IMR-90 (cell line): ENCODE measurements around the gene TSPO. TPM values are rescaled to one million over a fixed set of nuclear protein-coding genes. Genes with fewer than 3 reads are reported as not detected.

Experiments used
- ATAC-seq: fragments of 200-7000 bp; cut with Tn5 transposase; 2 replicates; pipeline ENCODE4 v1.9.1; 2020; ENCODE audit warnings: low read depth, mild to moderate bottlenecking, moderate library complexity
- BruUV-seq: library from RNA; stranded (reverse); fragments of 400-500 nt; replicated peaks from 2 replicates; lab custom pipeline; 2021; lab: Mats Ljungman, UMichigan
- CTCF ChIA-PET: fragments of 300-600 bp; formaldehyde crosslinking; extraction: SDS; loops from one replicate; lab custom pipeline; 2021; ENCODE audit warnings: antibody characterized with exemption; lab: Yijun Ruan, JAX
- POLR2A ChIA-PET: fragments of 300-600 bp; sonication (Branson Sonifier 250); formaldehyde crosslinking; loops from one replicate; lab custom pipeline; 2022; ENCODE audit warnings: antibody characterized with exemption; ENCODE audit not compliant: unreplicated experiment; lab: Charles Lee
- DNase-seq: peaks from one replicate; pipeline ENCODE4 v3.0.0; 2013
- H2AFZ ChIP-seq: replicated peaks from 2 replicates; pipeline ENCODE3; 2013; ENCODE audit warnings: low read length, mild to moderate bottlenecking; ENCODE audit not compliant: poor library complexity
- H2AK5ac ChIP-seq: 2 replicates; pipeline ENCODE4 v1.6.1; 2013; ENCODE audit warnings: low read depth, low read length, inconsistent platforms
- H2AK9ac ChIP-seq: replicated peaks from 2 replicates; pipeline ENCODE3; 2013; ENCODE audit warnings: mild to moderate bottlenecking, low read depth, low read length, moderate library complexity; ENCODE audit not compliant: poor library complexity
- H2BK120ac ChIP-seq: 2 replicates; pipeline ENCODE4 v1.6.1; 2013; ENCODE audit warnings: low read depth, low read length, inconsistent platforms
- H2BK15ac ChIP-seq: 3 replicates; pipeline ENCODE4 v1.6.1; 2013; ENCODE audit warnings: low read depth, low read length, inconsistent platforms
- H2BK20ac ChIP-seq: 2 replicates; pipeline ENCODE4 v1.6.1; 2013; ENCODE audit warnings: low read depth, mild to moderate bottlenecking, inconsistent platforms, low read length, moderate library complexity
- H2BK5ac ChIP-seq: 2 replicates; pipeline ENCODE4 v1.6.1; 2013; ENCODE audit warnings: mild to moderate bottlenecking, low read depth, low read length, inconsistent platforms; ENCODE audit not compliant: poor library complexity, severe bottlenecking
- H3K14ac ChIP-seq: replicated peaks from 2 replicates; pipeline ENCODE4 v1.6.1; 2013; ENCODE audit warnings: low read depth, low read length, inconsistent platforms
- H3K18ac ChIP-seq: 2 replicates; pipeline ENCODE4 v1.6.1; 2013; ENCODE audit warnings: low read depth, low read length, control low read depth
- H3K23ac ChIP-seq: 2 replicates; pipeline ENCODE4 v1.6.1; 2013; ENCODE audit warnings: low read depth, low read length, inconsistent platforms
- H3K27ac ChIP-seq: 2 replicates; pipeline ENCODE4 v1.5.1; 2013; ENCODE audit warnings: mild to moderate bottlenecking, control low read depth, low read length; ENCODE audit not compliant: insufficient read depth
- H3K27me3 ChIP-seq: 2 replicates; pipeline ENCODE4 v1.6.1; 2013; ENCODE audit warnings: low read length; ENCODE audit not compliant: control insufficient read depth, insufficient read depth
- H3K36me3 ChIP-seq: 2 replicates; pipeline ENCODE4 v1.6.1; 2013; ENCODE audit warnings: low read length, mixed read lengths; ENCODE audit not compliant: control insufficient read depth, insufficient read depth
- H3K4ac ChIP-seq: 2 replicates; pipeline ENCODE4 v1.6.1; 2013; ENCODE audit warnings: low read depth, low read length, inconsistent platforms
- H3K4me1 ChIP-seq: 2 replicates; pipeline ENCODE4 v1.6.1; 2013; ENCODE audit warnings: low read length, mixed read lengths; ENCODE audit not compliant: control insufficient read depth, insufficient read depth
- H3K4me2 ChIP-seq: 2 replicates; pipeline ENCODE4 v1.6.1; 2013; ENCODE audit warnings: low read depth, mild to moderate bottlenecking, control low read depth, low read length, moderate library complexity
- H3K4me3 ChIP-seq: 2 replicates; pipeline ENCODE4 v1.5.1; 2013; ENCODE audit warnings: low read depth, mild to moderate bottlenecking, control low read depth, low read length, moderate library complexity; ENCODE audit not compliant: insufficient read depth
- H3K56ac ChIP-seq: 2 replicates; pipeline ENCODE4 v1.6.1; 2013; ENCODE audit warnings: low read length, inconsistent platforms; ENCODE audit not compliant: insufficient read depth; ENCODE audit errors: extremely low read depth
- H3K79me1 ChIP-seq, 2 experiments: 2 replicates each; pipeline ENCODE4 v1.6.1; 2013; ENCODE audit warnings: low read length in 2 of 2, inconsistent platforms in 1 of 2, low read depth in 1 of 2
- H3K9ac ChIP-seq: 2 replicates; pipeline ENCODE4 v1.6.1; 2013; ENCODE audit warnings: low read depth, low read length, control low read depth
- H3K9me1 ChIP-seq: 2 replicates; pipeline ENCODE4 v1.6.1; 2013; ENCODE audit warnings: low read length, inconsistent platforms; ENCODE audit not compliant: insufficient read depth
- H3K9me3 ChIP-seq: 2 replicates; pipeline ENCODE4 v1.6.1; 2013; ENCODE audit warnings: low read length; ENCODE audit not compliant: control insufficient read depth, insufficient read depth
- H4K20me1 ChIP-seq: 2 replicates; pipeline ENCODE4 v1.6.1; 2013; ENCODE audit warnings: low read length, inconsistent platforms; ENCODE audit not compliant: insufficient read depth
- H4K5ac ChIP-seq: 2 replicates; pipeline ENCODE4 v1.6.1; 2013; ENCODE audit warnings: mild to moderate bottlenecking, low read depth, low read length, control low read depth
- H4K8ac ChIP-seq, 2 experiments: 2 replicates each; pipeline ENCODE4 v1.6.1; 2013; ENCODE audit warnings: low read depth in 2 of 2, low read length in 2 of 2, control low read depth in 1 of 2, inconsistent platforms in 1 of 2
- H4K91ac ChIP-seq: 2 replicates; pipeline ENCODE4 v1.6.1; 2013; ENCODE audit warnings: low read depth, low read length, inconsistent platforms; ENCODE audit not compliant: insufficient read depth
- BHLHE40 ChIP-seq: fragments of 150-350 bp; IDR thresholded peaks from 2 replicates; pipeline ENCODE4 v1.6.1; 2016; ENCODE audit warnings: mild to moderate bottlenecking, low read depth, low read length
- CEBPB ChIP-seq: IDR thresholded peaks from 2 replicates; pipeline ENCODE4 v1.6.1; 2012; ENCODE audit warnings: low read depth, low read length, improper control_type of control experiment
- CHD1 ChIP-seq: IDR thresholded peaks from 2 replicates; pipeline ENCODE4 v1.6.1; 2012; ENCODE audit warnings: low read depth, low read length, improper control_type of control experiment
- FOS ChIP-seq: fragments of 150-350 bp; IDR thresholded peaks from 2 replicates; pipeline ENCODE4 v1.6.1; 2016; ENCODE audit warnings: low read depth, low read length
- MAFK ChIP-seq: IDR thresholded peaks from 2 replicates; pipeline ENCODE4 v1.6.1; 2012; ENCODE audit warnings: low read depth, low read length, improper control_type of control experiment
- MAZ ChIP-seq: IDR thresholded peaks from 2 replicates; pipeline ENCODE4 v1.6.1; 2012; ENCODE audit warnings: low read depth, mild to moderate bottlenecking, low read length, improper control_type of control experiment, moderate library complexity, borderline replicate concordance
- MXI1 ChIP-seq: IDR thresholded peaks from 2 replicates; pipeline ENCODE4 v1.6.1; 2012; ENCODE audit warnings: low read depth, mild to moderate bottlenecking, low read length, moderate library complexity, borderline replicate concordance
- NFE2L2 ChIP-seq: fragments of 150-350 bp; IDR thresholded peaks from 2 replicates; pipeline ENCODE4 v1.6.1; 2016; ENCODE audit warnings: low read depth, mild to moderate bottlenecking, low read length
- POLR2A ChIP-seq: IDR thresholded peaks from 2 replicates; pipeline ENCODE4 v1.6.1; 2012; ENCODE audit warnings: mild to moderate bottlenecking, low read depth, low read length
- RAD21 ChIP-seq: IDR thresholded peaks from 2 replicates; pipeline ENCODE4 v1.6.1; 2012; ENCODE audit warnings: low read length, improper control_type of control experiment
- RCOR1 ChIP-seq: IDR thresholded peaks from 2 replicates; pipeline ENCODE4 v1.6.1; 2012; ENCODE audit warnings: mild to moderate bottlenecking, low read length, improper control_type of control experiment; ENCODE audit not compliant: insufficient replicate concordance
- RFX5 ChIP-seq: IDR thresholded peaks from 2 replicates; pipeline ENCODE4 v1.8.0; 2012; ENCODE audit warnings: low read depth, mild to moderate bottlenecking, low read length, moderate library complexity
- SMC3 ChIP-seq: fragments of 150-350 bp; IDR thresholded peaks from 2 replicates; pipeline ENCODE4 v1.6.1; 2016; ENCODE audit warnings: low read depth, mild to moderate bottlenecking, antibody characterized with exemption, low read length, moderate library complexity
- WGBS, 2 experiments: methylation state at CpG; one replicate each; pipeline versions ENCODE4 v1.1.5 to v1.1.7; 2013; ENCODE audit warnings: missing lambda C conversion rate in 2 of 2; ENCODE audit not compliant: insufficient read length in 1 of 2; ENCODE audit errors: extremely low coverage in 2 of 2; 5-methylcytosine and 5-hydroxymethylcytosine counted together
- dilution Hi-C: fragments of 300-500 bp; cut with HindIII; formaldehyde crosslinking; loops from one replicate; pipeline ENCODE4 v1.14.3; 2018; ENCODE audit warnings: low sequenced_read_pairs; ENCODE audit not compliant: unreplicated experiment
- in situ Hi-C: fragments of 300-500 bp; cut with MboI; formaldehyde crosslinking; loops from 3 replicates; pipeline ENCODE4 v1.14.3; 2019; ENCODE audit warnings: low sequenced_read_pairs, inconsistent platforms, mixed read lengths
- intact Hi-C: fragments of 100-400 bp; cut with micrococcal nuclease; formaldehyde crosslinking; loops from 2 replicates; pipeline ENCODE4 v1.10.0; 2022
- polyA plus RNA-seq, 3 experiments: library from polyadenylated mRNA; depleted of rRNA; stranded (reverse); fragments of >200 nt; gene quantifications; 2 replicates each; pipeline ENCODE4 v1.2.3, GENCODE V29; 2012; ENCODE audit warnings: low replicate concordance in 1 of 3
- total RNA-seq: library from RNA; depleted of rRNA; stranded (reverse); fragments of >200 nt; gene quantifications from 2 replicates; pipeline ENCODE4 v1.2.3, GENCODE V29; 2012
- TF ChIP-seq, protein P1 (sequence below): fragments of 150-350 bp; IDR thresholded peaks from 2 replicates; pipeline ENCODE4 v1.6.1; 2016; ENCODE audit warnings: low read depth, mild to moderate bottlenecking, low read length, moderate library complexity, borderline replicate concordance
- TF ChIP-seq, protein P2 (sequence below): fragments of 150-350 bp; IDR thresholded peaks from 2 replicates; pipeline ENCODE4 v1.6.1; 2017; ENCODE audit warnings: mild to moderate bottlenecking, antibody characterized with exemption, low read length, low read depth

TSPO gene
- total and polyA plus RNA-seq, 2 of the 4 experiments (the other 2 are of a cell fraction) = 115 to 297 TPM

DNA sequence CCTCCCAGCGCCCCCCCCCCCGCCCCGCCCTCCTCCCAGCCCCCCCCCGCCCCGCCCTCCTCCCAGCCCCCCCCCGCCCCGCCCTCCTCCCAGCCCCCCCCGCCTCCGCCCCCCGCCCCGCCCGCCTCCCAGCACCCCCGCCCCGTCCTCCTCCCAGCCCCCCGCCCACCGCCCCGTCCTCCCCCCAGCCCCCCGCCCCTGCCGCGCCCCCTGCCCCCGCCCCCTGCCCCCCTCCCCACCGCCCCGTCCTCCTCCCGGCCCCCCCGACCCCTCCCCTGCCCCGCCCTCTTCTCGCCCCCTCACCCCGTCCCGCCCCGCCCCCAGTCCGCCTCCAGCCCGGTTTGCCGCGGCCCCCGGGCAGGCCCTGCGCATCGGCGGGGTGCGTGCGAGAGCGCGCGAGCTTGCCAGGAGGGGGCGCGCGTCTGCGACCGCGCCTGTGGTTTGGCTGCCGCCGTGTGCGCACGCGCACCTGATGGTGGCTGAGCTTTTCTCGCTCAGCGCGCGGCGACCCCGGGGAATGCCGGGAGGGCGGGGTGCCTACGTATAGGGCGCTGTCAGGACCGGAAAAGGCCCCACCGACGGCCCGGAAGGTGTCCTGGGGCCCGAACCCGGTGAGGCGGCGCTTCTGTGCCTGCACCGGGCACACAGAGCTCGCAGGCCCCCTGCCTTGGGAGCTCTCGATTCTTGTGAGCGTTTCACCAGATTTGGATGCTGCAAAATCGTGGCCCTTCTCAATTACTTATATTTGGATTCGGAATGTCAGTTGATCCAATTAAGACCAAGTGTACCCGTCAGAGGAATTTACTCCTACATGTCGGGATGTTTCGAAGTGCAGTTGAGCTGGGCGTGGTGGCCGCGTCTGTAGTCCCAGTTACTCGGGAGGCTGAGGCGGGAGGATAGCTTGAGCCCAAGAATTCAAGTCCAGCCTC lies 36.1 kb downstream of the TSPO start:
- Histone ChIP-seq H4K20me1 (peaks cover 17% of the 10 kb centered on the region), H3K9me3 (no peaks in the 10 kb centered on the region), H2BK15ac (peak overlapping the region; percentile 28; the same call in 2 of the 3 replicates), H2BK5ac (peak overlapping the region; percentile 78), H3K18ac (peak overlapping the region; percentile 61), H2AK9ac (peak overlapping the region; percentile 95), H3K4ac (peak overlapping the region; percentile 85), H3K4me3 (peak overlapping the region; percentile 47), H2AFZ (peak overlapping the region; percentile 99), H3K9ac (peak overlapping the region; percentile 58), H3K36me3 (0 out of 2 replicates have a peak, but pooled peaks cover 1% of the 10 kb centered on the region), H4K8ac (peak overlapping the region; percentile 97 to 100), H4K91ac (peak overlapping the region; percentile 96), H3K23ac (peak overlapping the region; percentile 74), H3K56ac (peak overlapping the region; percentile 84; the same call in 1 of the 2 replicates), H3K4me2 (peak overlapping the region; percentile 86), H3K14ac (peak overlapping the region; percentile 92), H2AK5ac (peak overlapping the region; percentile 63), H3K27me3 (peaks cover 3% of the 10 kb centered on the region), H3K27ac (peak overlapping the region; percentile 81), H3K9me1 (peaks cover 18% of the 10 kb centered on the region), H4K5ac (peak overlapping the region; percentile 91), H2BK20ac (no peak overlapping the region), H3K4me1 (peaks cover 11% of the 10 kb centered on the region), H3K79me1 (peaks cover 3 to 39% of the 10 kb centered on the region in 2 experiments; a peak in 3 of 4 replicates), H2BK120ac (peak overlapping the region; percentile 65)
- in situ Hi-C loops (no loop called here), intact Hi-C loops (no loop called here), dilution Hi-C loops (no loop called here)
- BruUV-seq = no TSS peak
- ChIA-PET CTCF (interaction anchor here (0.6 to 1.6 kb wide), 6 partner anchors 13 to 719 kb away, joined by 3 to 10 read pairs (median 3); no protein-coding TSS in a partner anchor), POLR2A (interaction anchor here (0.6 kb wide), 3 partner anchors 29 to 866 kb away, joined by 3 to 16 read pairs (median 4); no protein-coding TSS in a partner anchor)
- WGBS, 2 experiments = 2% methylated on average over 28 of the region's 86 CpGs; no CpG with 5 or more reads in 1 of the 2 experiments
- peak; percentile 88 for ATAC-seq
- DNase-seq = peak; percentile 92
- TF ChIP-seq FOS (no peak), NFE2L2 (no peak), POLR2A (peak; percentile 57; the same call in 1 of the 2 replicates), RCOR1 (no peak), BHLHE40 (peak; percentile 15; the same call in 1 of the 2 replicates), CEBPB (no peak), SMC3 (peak; percentile 46), RAD21 (peak; percentile 37), MAFK (no peak), RFX5 (no peak), CHD1 (no peak), MAZ (peak; percentile 84; the same call in 1 of the 2 replicates), MXI1 (0 out of 2 replicates have a peak, but pooled peaks have one; percentile 10)
- TF ChIP-seq, protein P1, sequence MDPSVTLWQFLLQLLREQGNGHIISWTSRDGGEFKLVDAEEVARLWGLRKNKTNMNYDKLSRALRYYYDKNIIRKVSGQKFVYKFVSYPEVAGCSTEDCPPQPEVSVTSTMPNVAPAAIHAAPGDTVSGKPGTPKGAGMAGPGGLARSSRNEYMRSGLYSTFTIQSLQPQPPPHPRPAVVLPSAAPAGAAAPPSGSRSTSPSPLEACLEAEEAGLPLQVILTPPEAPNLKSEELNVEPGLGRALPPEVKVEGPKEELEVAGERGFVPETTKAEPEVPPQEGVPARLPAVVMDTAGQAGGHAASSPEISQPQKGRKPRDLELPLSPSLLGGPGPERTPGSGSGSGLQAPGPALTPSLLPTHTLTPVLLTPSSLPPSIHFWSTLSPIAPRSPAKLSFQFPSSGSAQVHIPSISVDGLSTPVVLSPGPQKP = no peak
- TF ChIP-seq, protein P2, sequence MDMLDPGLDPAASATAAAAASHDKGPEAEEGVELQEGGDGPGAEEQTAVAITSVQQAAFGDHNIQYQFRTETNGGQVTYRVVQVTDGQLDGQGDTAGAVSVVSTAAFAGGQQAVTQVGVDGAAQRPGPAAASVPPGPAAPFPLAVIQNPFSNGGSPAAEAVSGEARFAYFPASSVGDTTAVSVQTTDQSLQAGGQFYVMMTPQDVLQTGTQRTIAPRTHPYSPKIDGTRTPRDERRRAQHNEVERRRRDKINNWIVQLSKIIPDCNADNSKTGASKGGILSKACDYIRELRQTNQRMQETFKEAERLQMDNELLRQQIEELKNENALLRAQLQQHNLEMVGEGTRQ = no peak; the same call in 1 of the 2 replicates
